Activated CD4-positive, alpha-beta memory T cell treated with anti-CD3 and anti-CD28 coated beads, Interleukin-2, amount 10 ng/mL, durations not matched to agents 7 days and 5 days (primary cell): ENCODE data around the gene INTS1. TPM values are rescaled to one million over a fixed set of nuclear protein-coding genes. Genes with fewer than 3 reads are reported as not detected.

Experiments
- CTCF ChIA-PET: fragments of 350-600 bp; sonication (Branson Sonifier 250); formaldehyde crosslinking; loops from one replicate; lab custom pipeline; 2021; ENCODE audit warnings: antibody characterized with exemption, inconsistent platforms; lab: Charles Lee
- POLR2A ChIA-PET: fragments of 350-600 bp; sonication (Branson Sonifier 250); formaldehyde crosslinking; loops from one replicate; lab custom pipeline; 2021; ENCODE audit warnings: antibody characterized with exemption; lab: Charles Lee
- DNase-seq: peaks from one replicate; pipeline ENCODE4 v3.0.0-alpha.2; 2020
- H3K27ac Mint-ChIP-seq: one replicate; pipeline ENCODE4 v1.8.0; 2021; ENCODE audit warnings: mild to moderate bottlenecking, mixed read lengths
- H3K27me3 Mint-ChIP-seq: one replicate; pipeline ENCODE4 v1.8.0; 2021; ENCODE audit warnings: mixed read lengths
- H3K36me3 Mint-ChIP-seq: one replicate; pipeline ENCODE4 v1.8.0; 2021; ENCODE audit warnings: low read depth, mixed read lengths
- H3K4me1 Mint-ChIP-seq: one replicate; pipeline ENCODE4 v1.8.0; 2021; ENCODE audit warnings: mixed read lengths
- H3K4me3 Mint-ChIP-seq: one replicate; pipeline ENCODE4 v1.8.0; 2021; ENCODE audit warnings: mild to moderate bottlenecking, mixed read lengths
- H3K9me3 Mint-ChIP-seq: one replicate; pipeline ENCODE4 v1.8.0; 2021; ENCODE audit warnings: mixed read lengths
- total RNA-seq, 2 experiments: library from RNA; stranded (reverse); gene quantifications; one replicate each; pipeline ENCODE4 v1.2.3, GENCODE V29; 2021

INTS1 gene
- total RNA-seq, 2 experiments from 2014 or later: 79.2 to 87.5 TPM

DNA sequence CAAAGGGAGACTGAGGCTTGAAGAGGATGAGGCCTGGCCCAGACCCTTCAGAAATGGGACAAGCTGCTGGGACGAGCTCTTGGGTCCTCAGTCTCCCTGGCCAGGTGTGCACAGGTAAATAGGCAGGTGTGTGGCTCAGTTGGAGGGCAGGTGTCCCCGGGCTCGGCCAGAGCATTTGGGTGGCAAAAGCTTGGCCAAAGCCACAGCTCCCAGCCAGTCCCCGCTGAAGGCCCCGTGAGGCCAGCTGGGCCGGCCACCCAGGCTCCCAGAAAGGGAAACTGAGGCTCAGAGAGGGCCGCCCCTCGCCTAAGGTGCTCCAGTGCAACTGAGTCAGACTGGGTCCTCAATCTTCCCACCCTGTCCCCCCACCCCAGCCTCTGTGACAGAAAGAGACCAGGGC is 82.2 kb downstream of the INTS1 start:
- H3K27me3 Mint-ChIP-seq: peaks cover 27% of the 10 kb centered on the region
- ChIA-PET CTCF (interaction anchor here (1.0 kb wide), 1 partner anchor 10 kb away, joined by 5 read pairs; no protein-coding TSS in a partner anchor), POLR2A (interaction anchor here (0.7 kb wide), 1 partner anchor 12 kb away, joined by 3 read pairs; no protein-coding TSS in a partner anchor)
- no peak for DNase-seq
- no peak overlapping the region for H3K27ac Mint-ChIP-seq
- no peak overlapping the region for H3K4me3 Mint-ChIP-seq
- H3K36me3 Mint-ChIP-seq: no peaks in the 10 kb centered on the region
- peaks cover 20% of the 10 kb centered on the region for H3K4me1 Mint-ChIP-seq
- no peaks in the 10 kb centered on the region for H3K9me3 Mint-ChIP-seq

GRCh38 chr7:1421020-1421790 is 83.0 kb downstream of the INTS1 start:
- Mint-ChIP-seq H3K9me3 (no peaks in the 10 kb centered on the region), H3K4me3 (no peak overlapping the region), H3K4me1 (peaks cover 22% of the 10 kb centered on the region), H3K27me3 (peaks cover 31% of the 10 kb centered on the region), H3K36me3 (no peaks in the 10 kb centered on the region), H3K27ac (no peak overlapping the region)
- CTCF ChIA-PET: no interaction called here
- DNase-seq: no peak
- POLR2A ChIA-PET: no interaction called here

Other genes with a start within 250 kb of the INTS1 start
- gene MICALL2, start 44.9 kb downstream of the INTS1 start, total RNA-seq: 1 to 10 TPM; 1.5 to 1.6 TPM
- 10 to 100 TPM; 34.1 to 37.6 TPM for gene MAFK, start 26.3 kb upstream of the INTS1 start, total RNA-seq
- gene TMEM184A, start 51.8 kb upstream of the INTS1 start, total RNA-seq: not detected
- gene PSMG3, start 65.6 kb upstream of the INTS1 start, total RNA-seq: 10 to 100 TPM; 32.7 to 34.9 TPM
- under 1 TPM in 1 of 2 experiments, not detected in 1; 0.08 TPM for gene ELFN1, start 165.9 kb upstream of the INTS1 start, total RNA-seq